GM12892 (cell line): Measurements from ENCODE around the gene ROR1.

Source experiments
- POLR2A ChIP-seq: IDR thresholded peaks from 2 replicates; pipeline ENCODE4 v1.6.1; 2011; ENCODE audit warnings: low read depth, low read length, control low read depth
- POLR2AphosphoS5 ChIP-seq: IDR thresholded peaks from 2 replicates; pipeline ENCODE4 v1.6.1; 2011; ENCODE audit warnings: low read depth, low read length, control low read depth

- TF ChIP-seq POLR2A (no peak), POLR2AphosphoS5 (no peak)
Observed at GRCh38 chr1:64147759-64148158, 373.9 kb downstream of the ROR1 start.
